Stimulated activated CD8-positive, alpha-beta memory T cell treated with anti-CD3 and anti-CD28 coated beads, Interleukin-7, amount 100 ng/mL, for 1 hour (primary cell): Measurements from ENCODE around the gene NANS.
A peak's percentile ranks its signal among the peaks of the same experiment; 100 is the strongest.
"Not testable (repeated sequence)": the region's sequence is repeated elsewhere in the genome, so short reads cannot be mapped to it uniquely, and the experiment has no call there.

Experiments
- DNase-seq, 2 donors: peaks; one replicate each; pipeline ENCODE4 v3.0.0-alpha.2; 2020; ENCODE audit warnings: low read depth in 2 of 2

The NANS gene

GRCh38 chr9:98100456-98100855 is 43.9 kb downstream of the NANS start:
- DNase-seq: no peak

GRCh38 chr9:98101416-98101815 is 44.9 kb downstream of the NANS start:
- DNase-seq: no peak

GRCh38 chr9:98101868-98102273 is 45.3 kb downstream of the NANS start:
- peak; percentile 45 to 48 for DNase-seq

GRCh38 chr9:98104445-98104881 is 47.9 kb downstream of the NANS start:
- no peak for DNase-seq

- DNase-seq: no peak
Measured at GRCh38 chr9:98105006-98105405, 48.5 kb downstream of the NANS start.

- no peak for DNase-seq
Measured at GRCh38 chr9:98107926-98108325, 51.4 kb downstream of the NANS start.

- DNase-seq: no peak
Measured at GRCh38 chr9:98108531-98109031, 52.0 kb downstream of the NANS start.

GRCh38 chr9:98109052-98109451 is 52.5 kb downstream of the NANS start:
- DNase-seq: no peak

- not testable (repeated sequence) for DNase-seq
Measured at GRCh38 chr9:98117097-98117496, 60.6 kb downstream of the NANS start.

GRCh38 chr9:98117984-98118639 is 61.6 kb downstream of the NANS start:
- no peak for DNase-seq

- peak in 1 of 2 donors; percentile 20 for DNase-seq
Measured at GRCh38 chr9:98118640-98119601, 62.4 kb downstream of the NANS start, which contains the start of gene TRIM14. Gene TRIM14, minus strand, starts transcription at chr9:98119222. Its CDS starts 34 bp downstream, at chr9:98119188.

- no peak for DNase-seq
Measured at GRCh38 chr9:98120476-98120875, 63.9 kb downstream of the NANS start.

GRCh38 chr9:98121058-98121457 is 64.5 kb downstream of the NANS start:
- no peak for DNase-seq

- DNase-seq: not testable (repeated sequence)
Measured at GRCh38 chr9:98124091-98124490, 67.6 kb downstream of the NANS start.

- DNase-seq: no peak
Measured at GRCh38 chr9:98124637-98125426, 68.3 kb downstream of the NANS start.

GRCh38 chr9:98127226-98127625 is 70.7 kb downstream of the NANS start:
- DNase-seq: no peak

- no peak for DNase-seq
Measured at GRCh38 chr9:98128316-98128715, 71.8 kb downstream of the NANS start.

- DNase-seq: no peak
Measured at GRCh38 chr9:98129451-98129881, 72.9 kb downstream of the NANS start.

GRCh38 chr9:98130060-98130459 is 73.5 kb downstream of the NANS start:
- not testable (repeated sequence) for DNase-seq

GRCh38 chr9:98130576-98131228 is 74.2 kb downstream of the NANS start:
- no peak for DNase-seq

GRCh38 chr9:98132158-98132557 is 75.6 kb downstream of the NANS start:
- DNase-seq: no peak
